ENCODE measurements around the gene SPAG6. TPM values are rescaled to one million over a fixed set of nuclear protein-coding genes. Genes with fewer than 3 reads are reported as not detected.

The SPAG6 gene
- total and polyA plus RNA-seq, 2 experiments from 2014 or later, result 0.21 TPM; not detected in 1

- Mint-ChIP-seq H3K36me3 (ENCODE audit: low read depth) (no peaks in the 10 kb centered on the region), H3K27me3 (ENCODE audit: insufficient read depth, low read depth, poor library complexity) (peaks cover 7% of the 10 kb centered on the region), H3K4me3 (no peak overlapping the region), H3K4me1 (peaks cover 2% of the 10 kb centered on the region; the same call in 1 of the 3 replicates), H3K9me3 (no peaks in the 10 kb centered on the region), H3K27ac (no peak overlapping the region)
- H2AFZ ChIP-seq, result peak overlapping the region; percentile 69; the same call in 1 of the 2 replicates
- H3F3A ChIP-seq (replicated peaks; ENCODE audit: low read depth), result no peaks in the 10 kb centered on the region
- H3K9me2 ChIP-seq (ENCODE audit: insufficient read depth), result no peaks in the 10 kb centered on the region
- H3K4me1 ChIP-seq (ENCODE audit: insufficient read depth), result no peaks in the 10 kb centered on the region
- ATAC-seq (no peak), DNase-seq (ENCODE audit: low spot score) (no peak)
- H4K20me1 ChIP-seq (replicated peaks; ENCODE audit: insufficient read depth), result no peaks in the 10 kb centered on the region
- H3K79me2 ChIP-seq (replicated peaks; ENCODE audit: insufficient read depth), result no peaks in the 10 kb centered on the region
- H3K4me2 ChIP-seq, result no peak overlapping the region
- TF ChIP-seq ETS1 (IDR thresholded peaks at IDR 0.05), result no peak
- TF ChIP-seq CREB1 (CRISPR knock-in tag; IDR thresholded peaks at IDR 0.05; ENCODE audit: low read depth), result no peak
- TF ChIP-seq EZH2phosphoT487 (IDR thresholded peaks at IDR 0.05; ENCODE audit: unreplicated experiment), result no peak
- no peak for TF ChIP-seq ZNF331 (CRISPR knock-in tag; IDR thresholded peaks at IDR 0.05; ENCODE audit: low read depth)
- no peak for TF ChIP-seq ZNF114 (CRISPR knock-in tag; IDR thresholded peaks at IDR 0.05)
- H3K27ac ChIP-seq (ENCODE audit: low read depth), result no peak overlapping the region
- no peaks in the 10 kb centered on the region for H3K27me3 ChIP-seq (ENCODE audit: insufficient read depth)
- H3K4me3 ChIP-seq, result no peak overlapping the region
- no peaks in the 10 kb centered on the region for H3K36me3 ChIP-seq (ENCODE audit: insufficient read depth)
These were observed 114.8 kb downstream of the SPAG6 start for GRCh38 chr10:22460101-22460500.

GRCh38 chr10:22460531-22461403 is 115.5 kb downstream of the SPAG6 start:
- Histone ChIP-seq H3K4me1 (ENCODE audit: insufficient read depth) (no peaks in the 10 kb centered on the region), H3K9me2 (ENCODE audit: insufficient read depth) (no peaks in the 10 kb centered on the region), H3K4me3 (no peak overlapping the region), H3K79me2 (replicated peaks; ENCODE audit: insufficient read depth) (no peaks in the 10 kb centered on the region), H3K36me3 (ENCODE audit: insufficient read depth) (no peaks in the 10 kb centered on the region), H3K27ac (ENCODE audit: low read depth) (no peak overlapping the region), H3K27me3 (ENCODE audit: insufficient read depth) (no peaks in the 10 kb centered on the region), H3F3A (replicated peaks; ENCODE audit: low read depth) (no peaks in the 10 kb centered on the region), H2AFZ (no peak overlapping the region), H4K20me1 (replicated peaks; ENCODE audit: insufficient read depth) (no peaks in the 10 kb centered on the region), H3K4me2 (no peak overlapping the region)
- Mint-ChIP-seq H3K4me3 (no peak overlapping the region), H3K36me3 (ENCODE audit: low read depth) (no peaks in the 10 kb centered on the region), H3K27ac (no peak overlapping the region), H3K4me1 (peaks cover 5% of the 10 kb centered on the region; the same call in 2 of the 3 replicates), H3K9me3 (no peaks in the 10 kb centered on the region), H3K27me3 (ENCODE audit: insufficient read depth, low read depth, poor library complexity) (peaks cover 7% of the 10 kb centered on the region)
- ATAC-seq, result no peak
- no peak for DNase-seq (ENCODE audit: low spot score)
- TF ChIP-seq ZNF331 (CRISPR knock-in tag; IDR thresholded peaks at IDR 0.05; ENCODE audit: low read depth) (no peak), JUNB (IDR thresholded peaks at IDR 0.05; ENCODE audit: unreplicated experiment) (no peak), CREB1 (CRISPR knock-in tag; IDR thresholded peaks at IDR 0.05; ENCODE audit: low read depth) (no peak), STAT1 (IDR thresholded peaks at IDR 0.05; ENCODE audit: unreplicated experiment) (no peak), ZNF462 (CRISPR knock-in tag; IDR thresholded peaks at IDR 0.05) (no peak), POLR2AphosphoS5 (IDR thresholded peaks at IDR 0.05; ENCODE audit: low read depth) (no peak), ZNF114 (CRISPR knock-in tag; IDR thresholded peaks at IDR 0.05) (no peak), NANOG (IDR thresholded peaks at IDR 0.05; ENCODE audit: borderline replicate concordance) (no peak)
